ENCODE results near the gene RGS21. TPM values are rescaled to one million over a fixed set of nuclear protein-coding genes. Genes with fewer than 3 reads are reported as not detected.

Gene RGS21
- total RNA-seq, 1 donor from 2014 or later = not detected

DNA sequence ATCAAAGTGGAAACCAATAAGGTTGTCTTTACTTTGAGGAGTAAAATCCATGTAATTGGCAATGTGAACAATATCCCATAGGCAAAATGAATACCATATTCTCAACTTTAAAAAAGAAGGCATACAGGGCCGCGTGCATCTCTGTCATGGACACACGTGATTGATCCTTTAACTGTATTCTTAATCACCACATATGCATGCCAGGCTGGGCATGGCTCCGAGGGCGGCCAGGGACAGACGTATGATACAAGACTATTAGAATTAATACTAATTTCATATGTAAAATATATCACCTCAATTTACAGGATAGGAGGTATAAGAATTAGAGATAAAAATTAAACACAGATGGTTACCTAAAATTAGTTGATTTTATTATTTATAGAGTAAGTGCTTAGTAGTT, 11.2 kb downstream of the RGS21 start:
- no peaks in the 10 kb centered on the region for H3K9me3 Mint-ChIP-seq (ENCODE audit: unreplicated experiment)
- no peaks in the 10 kb centered on the region for H3K4me1 Mint-ChIP-seq (ENCODE audit: low read depth, unreplicated experiment)
- H3K36me3 Mint-ChIP-seq (ENCODE audit: unreplicated experiment) = no peaks in the 10 kb centered on the region
- H3K27ac Mint-ChIP-seq (ENCODE audit: unreplicated experiment) = no peak overlapping the region
- H3K27me3 Mint-ChIP-seq (ENCODE audit: unreplicated experiment) = no peaks in the 10 kb centered on the region
- DNase-seq = no peak
- H3K4me3 Mint-ChIP-seq (ENCODE audit: unreplicated experiment) = no peak overlapping the region
- TF ChIP-seq CTCF (IDR thresholded peaks at IDR 0.05; ENCODE audit: partially characterized antibody, unreplicated experiment) = no peak

DNA sequence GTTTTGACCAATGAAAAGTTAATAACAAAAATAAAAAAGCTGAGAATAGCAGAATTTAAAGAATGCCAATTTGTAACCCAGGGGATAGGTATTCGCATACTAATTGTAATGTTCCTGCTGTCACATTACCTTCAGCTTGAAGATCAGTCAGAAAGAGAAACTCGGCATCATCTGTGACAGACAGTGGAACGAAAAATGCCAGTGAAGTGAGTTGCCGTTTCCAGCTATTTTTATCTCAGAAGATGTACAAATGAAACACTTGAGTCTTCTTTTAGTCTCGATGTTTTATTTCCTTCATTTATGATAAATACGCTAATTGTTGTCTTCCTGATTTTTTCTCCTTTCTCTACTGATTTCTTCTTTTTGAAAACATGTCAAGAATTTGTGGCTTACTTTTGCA, 26.1 kb downstream of the RGS21 start:
- Mint-ChIP-seq H3K9me3 (ENCODE audit: unreplicated experiment) (no peaks in the 10 kb centered on the region), H3K27ac (ENCODE audit: unreplicated experiment) (no peak overlapping the region), H3K36me3 (ENCODE audit: unreplicated experiment) (no peaks in the 10 kb centered on the region), H3K27me3 (ENCODE audit: unreplicated experiment) (no peaks in the 10 kb centered on the region), H3K4me1 (ENCODE audit: low read depth, unreplicated experiment) (peaks cover 9% of the 10 kb centered on the region), H3K4me3 (ENCODE audit: unreplicated experiment) (no peak overlapping the region)
- no peak for DNase-seq
- no peak for TF ChIP-seq CTCF (IDR thresholded peaks at IDR 0.05; ENCODE audit: partially characterized antibody, unreplicated experiment)

- Mint-ChIP-seq H3K9me3 (ENCODE audit: unreplicated experiment) (no peaks in the 10 kb centered on the region), H3K36me3 (ENCODE audit: unreplicated experiment) (no peaks in the 10 kb centered on the region), H3K27ac (ENCODE audit: unreplicated experiment) (no peak overlapping the region), H3K4me3 (ENCODE audit: unreplicated experiment) (no peak overlapping the region), H3K27me3 (ENCODE audit: unreplicated experiment) (no peaks in the 10 kb centered on the region), H3K4me1 (ENCODE audit: low read depth, unreplicated experiment) (peaks cover 9% of the 10 kb centered on the region)
- no peak for TF ChIP-seq CTCF (IDR thresholded peaks at IDR 0.05; ENCODE audit: partially characterized antibody, unreplicated experiment)
- DNase-seq = no peak
Measured at GRCh38 chr1:192343344-192343743, 26.6 kb downstream of the RGS21 start.

- no peak for DNase-seq
- no peak for TF ChIP-seq CTCF (IDR thresholded peaks at IDR 0.05; ENCODE audit: partially characterized antibody, unreplicated experiment)
- Mint-ChIP-seq H3K9me3 (ENCODE audit: unreplicated experiment) (no peaks in the 10 kb centered on the region), H3K4me3 (ENCODE audit: unreplicated experiment) (no peak overlapping the region), H3K4me1 (ENCODE audit: low read depth, unreplicated experiment) (peaks cover 2% of the 10 kb centered on the region), H3K27me3 (ENCODE audit: unreplicated experiment) (no peaks in the 10 kb centered on the region), H3K36me3 (ENCODE audit: unreplicated experiment) (no peaks in the 10 kb centered on the region), H3K27ac (ENCODE audit: unreplicated experiment) (no peak overlapping the region)
Measured at GRCh38 chr1:192349314-192349713, 32.5 kb downstream of the RGS21 start.

DNA sequence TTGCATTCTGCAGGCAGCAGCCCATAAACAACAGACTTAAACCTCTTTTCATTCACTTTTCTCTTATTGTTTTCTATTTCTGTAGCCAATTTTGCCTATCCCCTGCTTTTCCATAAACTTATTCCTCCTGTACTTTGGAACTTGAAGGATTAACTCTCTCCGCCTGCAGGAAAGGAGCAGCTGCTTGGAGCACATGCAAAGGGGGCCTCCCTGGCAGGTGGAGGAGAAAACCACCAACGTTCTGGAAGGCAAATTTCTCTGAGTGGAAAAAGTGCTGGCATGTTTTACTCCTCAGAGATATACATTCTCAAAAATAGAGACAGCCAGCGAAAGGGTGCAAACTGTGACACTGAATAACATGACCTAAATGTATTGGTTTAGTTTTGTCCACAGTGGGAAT, 33.6 kb downstream of the RGS21 start:
- Mint-ChIP-seq H3K27me3 (ENCODE audit: unreplicated experiment) (no peaks in the 10 kb centered on the region), H3K36me3 (ENCODE audit: unreplicated experiment) (no peaks in the 10 kb centered on the region), H3K27ac (ENCODE audit: unreplicated experiment) (no peak overlapping the region), H3K4me3 (ENCODE audit: unreplicated experiment) (no peak overlapping the region), H3K9me3 (ENCODE audit: unreplicated experiment) (no peaks in the 10 kb centered on the region), H3K4me1 (ENCODE audit: low read depth, unreplicated experiment) (peaks cover 2% of the 10 kb centered on the region)
- TF ChIP-seq CTCF (IDR thresholded peaks at IDR 0.05; ENCODE audit: partially characterized antibody, unreplicated experiment) = no peak
- DNase-seq = no peak
